GM21423 (cell line): ENCODE data around the gene KCNMB4.
"Not testable (repeated sequence)": the region's sequence is repeated elsewhere in the genome, so short reads cannot be mapped to it uniquely, and the experiment has no call there.

Source experiments
- ATAC-seq: cut with Tn5 transposase; IDR thresholded peaks from one replicate; pipeline ENCODE4 v1.9.1; 2021; ENCODE audit warnings: mild to moderate bottlenecking, moderate library complexity; ENCODE audit not compliant: unreplicated experiment

Gene KCNMB4

DNA sequence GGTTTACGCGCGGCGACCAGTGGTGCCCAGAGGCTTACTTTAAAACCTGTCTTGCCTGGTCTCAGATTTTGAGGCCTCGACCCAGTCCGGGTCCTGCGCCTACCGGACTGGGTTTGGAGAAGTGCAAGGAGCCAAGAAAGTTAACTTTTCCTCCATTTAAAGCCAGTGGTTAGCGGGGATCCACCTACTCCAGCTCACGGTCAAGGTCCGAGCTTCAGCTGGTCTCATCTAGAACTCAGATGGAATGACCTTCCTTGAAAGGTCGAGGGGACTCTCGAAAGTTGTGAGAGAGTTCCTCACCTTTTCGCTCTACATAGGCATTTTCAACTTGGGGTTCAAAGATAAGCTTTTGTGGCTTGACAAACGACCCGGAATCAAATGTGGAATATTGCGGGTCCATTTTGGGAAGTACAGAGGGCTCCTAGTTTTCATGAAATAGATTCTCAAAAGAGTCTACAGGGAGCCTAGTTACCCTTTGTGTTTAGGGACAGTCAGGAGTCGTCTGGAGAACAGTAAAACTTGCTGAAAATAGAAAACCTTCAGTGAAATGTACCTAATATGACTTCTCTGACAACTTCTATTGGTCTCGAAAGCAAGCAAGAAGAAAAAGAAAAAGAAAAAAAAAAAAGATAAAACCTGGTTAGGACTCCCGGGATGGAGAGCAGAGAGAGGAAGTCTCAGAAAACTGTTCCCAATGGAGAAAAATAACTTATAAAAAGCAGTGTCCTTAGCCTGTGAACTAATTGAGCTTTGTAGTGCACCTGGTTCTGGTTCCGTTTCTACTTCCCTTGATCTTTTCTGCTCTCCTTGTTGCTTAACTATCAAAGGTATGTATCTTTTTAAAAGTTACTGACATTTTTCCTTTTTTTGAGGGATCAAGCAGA lies 1.4 kb downstream of the KCNMB4 start:
- no peak for ATAC-seq

DNA sequence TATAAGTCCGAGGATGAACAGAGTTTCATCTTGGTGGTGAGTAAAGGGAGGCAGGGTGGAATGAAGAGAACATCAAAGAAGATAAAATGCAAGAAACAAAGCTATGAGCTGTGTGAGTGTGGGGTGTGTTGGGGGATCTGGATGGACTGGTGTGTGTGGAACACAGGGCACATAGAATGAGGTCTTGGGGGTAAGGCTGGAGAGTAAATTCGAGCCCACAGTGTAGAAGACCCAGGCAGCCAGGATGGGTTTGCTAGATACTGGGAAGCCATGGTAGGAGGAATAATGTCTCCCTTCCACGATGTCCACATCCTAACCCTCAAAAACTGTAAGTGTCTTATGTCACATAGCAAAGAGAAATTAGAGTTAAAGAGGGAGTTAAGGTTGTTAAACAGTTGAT lies 6.8 kb downstream of the KCNMB4 start:
- ATAC-seq = no peak

DNA sequence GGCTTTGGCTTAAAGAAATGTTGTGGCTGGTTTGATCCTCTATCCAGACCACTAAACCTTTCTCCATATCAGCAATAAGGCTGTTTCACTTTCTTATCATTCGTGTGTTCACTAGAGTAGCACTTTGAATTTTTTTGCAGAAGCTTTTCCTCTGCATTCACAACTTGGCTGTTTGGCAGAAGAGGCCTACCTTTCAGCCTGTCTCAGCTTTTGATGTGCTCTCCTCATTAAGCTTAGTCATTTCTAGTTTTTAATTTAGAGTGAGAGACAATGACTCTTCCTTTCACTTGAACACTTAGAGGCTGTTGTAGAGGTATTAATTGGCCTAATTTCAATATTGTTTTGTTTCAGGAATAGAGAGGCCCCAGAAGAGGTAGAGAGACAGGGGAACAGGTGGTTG lies 13.8 kb downstream of the KCNMB4 start:
- ATAC-seq = no peak

DNA sequence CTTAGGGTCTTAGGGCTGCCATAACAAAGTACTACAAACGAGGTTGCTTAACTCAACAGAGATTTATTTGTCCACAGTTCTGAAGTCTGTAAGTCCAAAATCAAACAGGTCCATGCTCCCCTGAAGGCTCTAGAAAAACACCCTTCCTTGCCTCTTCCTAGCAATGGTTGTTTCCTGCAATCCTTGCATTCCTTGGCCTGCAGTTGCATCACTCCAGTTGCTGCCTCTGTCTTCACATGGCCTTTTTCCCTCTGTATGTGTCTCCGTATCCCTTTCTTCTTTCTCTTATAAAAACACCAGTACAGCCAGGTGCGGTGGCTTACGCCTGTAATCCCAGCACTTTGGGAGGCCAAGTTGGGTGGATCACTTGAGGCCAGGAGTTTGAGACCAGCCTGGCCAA lies 17.4 kb downstream of the KCNMB4 start:
- ATAC-seq = no peak

DNA sequence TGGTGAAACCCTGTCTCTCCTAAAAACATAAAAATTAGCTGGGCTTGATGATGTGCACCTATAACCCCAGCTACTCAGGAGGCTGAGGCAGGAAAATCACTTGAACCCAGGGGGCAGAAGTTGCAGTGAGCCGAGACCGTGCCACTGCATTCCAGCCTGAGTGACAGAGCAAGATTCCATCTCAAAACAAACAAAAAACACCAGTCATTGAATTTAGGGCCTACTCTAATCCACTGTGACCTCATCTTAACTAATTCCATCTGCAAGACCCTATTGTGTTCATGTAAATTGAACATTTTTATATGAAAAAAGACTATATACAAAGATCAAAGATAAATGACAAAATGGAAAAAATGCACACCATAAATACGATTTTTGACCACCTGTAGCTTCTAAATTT lies 17.8 kb downstream of the KCNMB4 start:
- ATAC-seq = no peak

GRCh38 chr12:70386771-70387170 lies 20.7 kb downstream of the KCNMB4 start:
- ATAC-seq = no peak

DNA sequence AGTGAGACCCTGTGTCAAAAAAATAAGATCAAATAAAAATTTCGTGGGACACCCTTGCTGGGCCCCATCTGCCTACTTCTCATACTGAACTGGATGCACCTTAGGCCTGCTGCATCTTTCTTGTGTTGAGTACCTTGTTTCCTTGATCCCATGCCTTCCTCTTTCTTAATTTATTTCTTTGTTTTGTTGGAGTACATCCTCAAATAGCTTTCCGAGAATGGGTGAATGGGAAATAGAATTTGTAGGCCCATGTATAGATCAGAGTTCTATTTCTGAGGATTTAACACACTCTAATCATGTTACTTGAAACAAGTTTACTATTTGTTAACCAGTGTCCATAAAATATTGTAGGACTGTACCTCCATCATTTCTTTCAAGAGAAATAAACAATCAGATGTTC lies 23.6 kb downstream of the KCNMB4 start:
- ATAC-seq = no peak

DNA sequence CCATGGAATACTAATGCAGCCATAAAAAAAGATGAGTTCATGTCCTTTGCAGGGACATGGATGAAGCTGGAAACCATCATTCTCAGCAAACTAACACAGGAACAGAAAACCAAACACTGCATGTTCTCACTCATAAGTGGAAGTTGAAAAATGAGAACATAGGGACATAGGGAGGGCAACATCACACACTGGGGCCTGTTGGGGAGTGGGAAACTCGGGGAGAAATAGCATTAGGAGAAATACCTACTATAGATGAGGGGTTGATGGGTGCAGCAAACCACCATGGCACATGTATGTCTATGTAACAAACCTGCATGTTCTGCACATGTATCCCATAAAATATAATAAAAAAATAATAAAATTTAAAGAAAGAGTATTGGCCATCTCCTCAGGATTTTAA lies 26.5 kb downstream of the KCNMB4 start:
- not testable (repeated sequence) for ATAC-seq

DNA sequence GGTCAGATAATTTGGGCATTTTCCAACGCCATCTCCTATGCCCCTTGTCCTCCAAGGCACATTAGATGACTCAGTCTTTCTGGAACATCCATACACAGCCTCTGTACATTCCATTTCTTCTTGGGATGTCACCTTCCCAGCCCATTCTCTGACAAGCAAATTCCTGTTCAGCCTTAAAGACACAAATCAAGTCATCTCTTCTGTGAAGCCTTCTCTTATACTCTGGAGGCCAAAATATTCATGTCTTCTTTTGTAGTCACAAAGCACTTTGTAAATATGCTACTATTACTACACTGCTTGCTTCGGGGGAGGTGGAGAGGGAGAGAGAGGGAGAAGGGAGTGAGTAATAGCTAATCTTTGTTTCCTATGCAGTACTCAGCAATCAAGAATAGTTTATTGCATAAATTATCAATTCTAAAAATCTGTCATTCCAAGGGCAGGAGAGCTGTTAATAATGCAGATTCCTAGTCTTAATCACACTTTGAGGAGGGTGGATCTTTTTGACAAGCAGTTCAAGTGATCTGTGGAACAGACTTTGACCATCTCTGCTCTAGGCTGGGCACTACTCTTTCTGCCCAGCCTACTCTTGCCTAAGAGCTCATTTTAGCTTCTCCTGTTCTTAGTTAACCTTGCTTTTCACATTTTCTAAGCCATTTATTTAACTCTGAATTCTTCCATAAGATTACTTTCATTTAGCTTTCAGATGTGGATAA lies 27.9 kb downstream of the KCNMB4 start:
- ATAC-seq = no peak

GRCh38 chr12:70398002-70398401 lies 31.9 kb downstream of the KCNMB4 start:
- ATAC-seq = no peak

DNA sequence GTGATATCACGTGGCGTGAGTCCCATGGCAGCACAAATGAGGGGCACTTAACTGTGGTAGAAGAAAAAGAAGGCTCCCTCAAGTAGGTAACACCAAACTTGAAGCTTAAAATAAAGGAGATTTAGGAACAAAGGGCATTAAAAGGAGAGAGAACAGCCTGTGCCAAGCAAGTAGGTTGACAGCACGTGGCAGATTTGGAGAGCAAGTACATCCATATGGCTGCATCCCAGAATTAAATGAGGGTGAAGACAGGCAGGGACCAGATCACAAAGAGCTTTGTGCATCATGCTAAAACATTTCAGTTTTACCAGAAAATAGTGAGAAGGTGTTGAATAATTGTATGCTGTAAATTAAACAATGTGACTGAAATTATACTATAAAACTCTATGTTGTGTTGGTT lies 32.8 kb downstream of the KCNMB4 start:
- ATAC-seq = no peak

DNA sequence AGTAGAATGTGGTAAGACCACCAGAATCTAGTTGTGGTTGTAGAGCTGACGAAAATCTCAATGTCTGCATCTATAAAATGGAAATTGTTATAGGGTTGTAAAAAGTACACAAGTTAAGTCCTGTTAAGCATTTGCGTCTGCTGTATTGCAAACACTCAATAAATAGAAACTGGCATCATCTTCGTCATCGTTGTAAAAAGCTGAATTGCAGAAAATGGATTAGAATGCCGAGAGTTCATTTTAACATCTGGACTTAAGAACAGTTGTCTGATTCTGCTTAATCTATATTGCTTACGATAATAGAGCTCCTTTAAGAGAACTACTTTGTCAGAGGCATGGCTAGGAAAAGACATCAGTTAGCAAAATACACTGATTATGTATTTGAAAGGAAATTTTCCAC lies 33.2 kb downstream of the KCNMB4 start:
- no peak for ATAC-seq

GRCh38 chr12:70400124-70400523 lies 34.0 kb downstream of the KCNMB4 start:
- no peak for ATAC-seq

- no peak for ATAC-seq
Measured at GRCh38 chr12:70402597-70402996, 36.5 kb downstream of the KCNMB4 start.

GRCh38 chr12:70403826-70404225 lies 37.7 kb downstream of the KCNMB4 start:
- ATAC-seq = no peak

DNA sequence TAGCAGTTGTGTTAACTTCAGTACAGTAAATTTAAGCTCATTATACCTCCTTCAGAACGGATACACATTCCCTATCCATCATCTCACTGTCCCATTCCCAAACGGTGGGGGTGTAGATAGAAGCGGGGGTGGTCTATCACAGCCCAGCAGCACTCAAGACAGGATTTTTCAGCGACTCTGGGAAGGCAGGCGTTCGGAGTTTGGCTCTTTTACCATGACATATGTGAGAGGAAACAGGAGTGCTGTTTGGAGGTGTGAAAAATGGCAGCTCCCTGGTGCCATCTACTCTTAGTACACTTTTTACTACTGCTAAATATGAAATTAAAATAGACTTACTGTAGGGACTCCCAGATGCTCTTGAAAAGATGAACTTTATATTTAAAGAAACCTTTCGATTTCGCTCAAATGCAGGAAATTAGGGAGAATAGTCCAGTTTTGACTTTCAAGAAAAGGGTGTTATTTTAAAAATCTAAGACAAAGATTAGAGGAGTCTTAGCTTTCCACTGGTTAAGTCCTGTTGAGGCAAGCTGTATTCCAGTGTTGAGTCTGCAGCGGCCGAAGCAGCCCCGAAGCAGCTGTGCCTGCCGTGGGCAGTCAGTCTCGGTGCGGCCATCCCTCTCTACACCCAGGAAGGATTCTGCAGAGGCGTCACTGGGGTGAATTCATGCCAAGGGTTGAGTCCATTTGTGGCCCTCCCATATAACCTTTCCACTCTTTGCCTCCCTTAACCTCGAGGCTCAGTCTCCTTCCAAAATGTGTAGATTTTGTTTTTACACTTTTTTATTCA lies 42.1 kb downstream of the KCNMB4 start:
- ATAC-seq = no peak

DNA sequence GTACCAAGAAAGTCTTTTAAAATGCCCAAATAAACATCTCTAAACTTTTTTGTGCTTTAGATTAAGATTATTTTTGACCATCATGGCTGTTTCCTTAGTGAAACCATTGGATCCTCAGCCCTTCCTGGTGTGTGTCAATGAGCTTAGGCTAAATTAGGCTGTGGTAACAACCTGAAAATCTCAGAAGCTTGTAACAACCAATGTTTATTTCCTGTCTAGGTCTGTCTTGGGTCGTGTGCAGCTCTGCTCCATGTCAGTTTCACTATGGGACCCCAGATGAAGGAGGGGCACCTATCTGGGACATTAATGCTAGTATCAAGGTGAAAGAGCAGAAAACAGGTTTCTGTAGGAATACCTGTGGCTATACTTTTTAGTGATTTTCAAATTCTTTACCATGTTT lies 49.9 kb downstream of the KCNMB4 start:
- ATAC-seq = peak; percentile 90

DNA sequence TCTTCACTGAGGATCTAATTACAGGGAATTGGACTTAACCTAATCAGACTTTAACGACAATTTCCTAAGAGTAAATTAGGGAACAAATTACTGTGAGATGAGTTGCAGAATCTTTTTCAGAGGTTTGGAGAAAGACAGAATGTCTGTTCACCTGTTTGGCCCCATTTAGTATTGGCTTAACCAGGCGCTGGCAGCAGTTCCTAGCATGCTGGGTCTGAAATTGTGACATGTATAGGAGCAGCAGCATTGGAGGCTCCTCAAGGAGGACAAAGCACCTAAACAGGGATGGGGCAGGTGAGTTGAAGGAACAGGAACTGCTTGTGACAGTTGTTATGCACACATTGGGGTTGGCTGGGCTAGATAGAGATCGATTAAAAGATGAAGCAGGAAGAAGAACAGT lies 51.0 kb downstream of the KCNMB4 start:
- ATAC-seq = no peak

- ATAC-seq = no peak
Measured at GRCh38 chr12:70418101-70418500, 52.0 kb downstream of the KCNMB4 start.

DNA sequence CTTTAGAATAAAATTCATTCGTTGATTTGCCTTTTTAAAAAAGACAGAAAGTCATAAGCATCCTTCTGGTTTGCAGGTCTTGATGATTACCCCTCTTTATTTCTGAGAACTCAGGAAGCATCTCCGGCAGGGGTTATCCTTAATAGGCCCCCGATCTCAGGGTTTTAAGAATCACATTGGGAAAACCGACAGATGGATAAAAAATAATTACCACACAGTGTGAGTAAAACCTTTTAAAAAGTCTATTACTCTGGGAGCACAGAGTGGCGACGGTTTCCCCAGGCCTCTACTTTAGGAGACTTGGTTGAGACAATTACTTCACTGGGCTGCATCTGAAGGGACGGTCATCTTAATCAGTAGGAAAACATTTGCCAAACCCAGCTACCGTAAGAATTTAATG lies 56.5 kb downstream of the KCNMB4 start:
- no peak for ATAC-seq

DNA sequence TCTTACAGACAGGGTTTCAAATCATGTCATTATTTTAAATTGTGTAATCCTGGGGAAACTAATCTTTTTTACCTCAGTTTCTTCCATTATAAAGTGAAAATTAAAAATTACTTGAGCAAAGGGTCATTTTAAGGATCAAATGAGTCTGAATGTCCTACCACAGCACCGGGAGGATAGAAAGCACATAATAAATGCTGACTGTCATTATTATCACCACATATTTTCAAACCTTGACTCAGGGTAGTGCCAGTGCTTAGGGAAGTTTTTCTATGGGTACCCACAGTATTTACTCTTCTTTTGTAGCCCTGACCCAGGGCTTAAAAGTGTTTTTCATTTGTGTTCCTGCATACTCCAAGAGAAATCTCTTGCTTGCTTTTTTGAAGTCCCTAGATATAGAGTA lies 60.5 kb downstream of the KCNMB4 start:
- no peak for ATAC-seq

DNA sequence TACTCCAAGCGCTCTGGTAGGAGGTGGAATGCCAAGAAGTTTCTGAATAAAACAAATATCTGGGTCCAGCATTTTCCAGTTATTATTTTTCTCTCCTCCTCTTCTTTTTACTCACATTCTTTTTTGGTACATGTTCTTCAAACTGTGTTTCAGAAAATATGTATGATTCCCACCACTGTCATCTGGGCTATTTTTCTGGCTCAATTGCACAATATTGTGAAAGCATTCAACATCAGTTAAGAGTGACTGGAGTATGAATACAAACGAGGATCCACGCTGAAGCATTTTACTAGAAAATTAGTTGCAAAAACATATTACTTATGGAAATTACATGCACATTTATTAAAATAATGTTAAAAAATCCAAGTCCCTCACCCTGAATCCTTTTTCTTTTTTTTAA lies 61.5 kb downstream of the KCNMB4 start:
- ATAC-seq = no peak
